Measurements from ENCODE around the gene ARHGAP15. TPM values are rescaled to one million over a fixed set of nuclear protein-coding genes. Genes with fewer than 3 reads are reported as not detected.

Gene ARHGAP15
- total and polyA plus RNA-seq, 2 experiments from 2014 or later: not detected

GRCh38 chr2:143442193-143442592 is 313.0 kb downstream of the ARHGAP15 start:
- H3K79me2 ChIP-seq (ENCODE audit: insufficient read depth): no peaks in the 10 kb centered on the region
- H3K36me3 ChIP-seq (ENCODE audit: low read depth): no peaks in the 10 kb centered on the region
- H3K4me2 ChIP-seq (ENCODE audit: unreplicated experiment): no peak overlapping the region
- no peaks in the 10 kb centered on the region for H3K4me1 ChIP-seq (ENCODE audit: insufficient read depth)
- in situ Hi-C loops (cut with MboI): no loop called here
- H2AFZ ChIP-seq: no peak overlapping the region
- H3K4me3 ChIP-seq: no peak overlapping the region
- no peaks in the 10 kb centered on the region for H3K9me2 ChIP-seq (ENCODE audit: insufficient read depth)
- H3K9me3 ChIP-seq (ENCODE audit: low read depth): no peaks in the 10 kb centered on the region
- WGBS, 2 experiments (ENCODE audit: low coverage in 1 of 2, low lambda C conversion rate in 2 of 2, missing lambda C conversion rate in 2 of 2): 94 to 97% methylated on average over 6 of the region's 6 CpGs
- TF ChIP-seq EZH2 (IDR thresholded peaks at IDR 0.05; ENCODE audit: insufficient read depth, poor library complexity, severe bottlenecking): no peak
- TF ChIP-seq EZH2phosphoT487 (IDR thresholded peaks at IDR 0.05; ENCODE audit: insufficient read depth, low read depth): no peak
- no peaks in the 10 kb centered on the region for H4K20me1 ChIP-seq (ENCODE audit: insufficient read depth)
- no peaks in the 10 kb centered on the region for H3K27me3 ChIP-seq (replicated peaks; ENCODE audit: insufficient read depth)
- no peak for DNase-seq
- H3K27ac ChIP-seq: no peak overlapping the region
- H3F3A ChIP-seq (ENCODE audit: insufficient read depth): no peaks in the 10 kb centered on the region
- H3K9ac ChIP-seq: no peak overlapping the region

GRCh38 chr2:143451642-143452281 is 322.5 kb downstream of the ARHGAP15 start:
- Histone ChIP-seq H3K9me2 (ENCODE audit: insufficient read depth) (no peaks in the 10 kb centered on the region), H2AFZ (no peak overlapping the region), H3K9ac (no peak overlapping the region), H4K20me1 (ENCODE audit: insufficient read depth) (no peaks in the 10 kb centered on the region), H3K9me3 (ENCODE audit: low read depth) (no peaks in the 10 kb centered on the region), H3K4me2 (ENCODE audit: unreplicated experiment) (no peak overlapping the region), H3K27me3 (replicated peaks; ENCODE audit: insufficient read depth) (no peaks in the 10 kb centered on the region), H3K4me3 (no peak overlapping the region), H3K27ac (no peak overlapping the region), H3K79me2 (ENCODE audit: insufficient read depth) (no peaks in the 10 kb centered on the region), H3K36me3 (ENCODE audit: low read depth) (no peaks in the 10 kb centered on the region), H3K4me1 (ENCODE audit: insufficient read depth) (peaks cover 17% of the 10 kb centered on the region), H3F3A (ENCODE audit: insufficient read depth) (no peaks in the 10 kb centered on the region)
- in situ Hi-C loops (cut with MboI): no loop called here
- 58 to 69% methylated on average over 4 of the region's 4 CpGs for WGBS, 2 experiments (ENCODE audit: low coverage in 1 of 2, low lambda C conversion rate in 2 of 2, missing lambda C conversion rate in 2 of 2)
- TF ChIP-seq EZH2phosphoT487 (IDR thresholded peaks at IDR 0.05; ENCODE audit: insufficient read depth, low read depth): no peak
- no peak for TF ChIP-seq EZH2 (IDR thresholded peaks at IDR 0.05; ENCODE audit: insufficient read depth, poor library complexity, severe bottlenecking)
- peak; percentile 35 for DNase-seq

- Histone ChIP-seq H3F3A (ENCODE audit: insufficient read depth) (no peaks in the 10 kb centered on the region), H3K4me1 (ENCODE audit: insufficient read depth) (peaks cover 17% of the 10 kb centered on the region), H3K9me2 (ENCODE audit: insufficient read depth) (no peaks in the 10 kb centered on the region), H3K4me3 (no peak overlapping the region), H3K79me2 (ENCODE audit: insufficient read depth) (no peaks in the 10 kb centered on the region), H3K4me2 (ENCODE audit: unreplicated experiment) (no peak overlapping the region), H2AFZ (no peak overlapping the region), H4K20me1 (ENCODE audit: insufficient read depth) (no peaks in the 10 kb centered on the region), H3K9ac (no peak overlapping the region), H3K36me3 (ENCODE audit: low read depth) (no peaks in the 10 kb centered on the region), H3K27ac (no peak overlapping the region), H3K27me3 (replicated peaks; ENCODE audit: insufficient read depth) (no peaks in the 10 kb centered on the region), H3K9me3 (ENCODE audit: low read depth) (no peaks in the 10 kb centered on the region)
- DNase-seq: no peak
- TF ChIP-seq EZH2phosphoT487 (IDR thresholded peaks at IDR 0.05; ENCODE audit: insufficient read depth, low read depth): no peak
- no peak for TF ChIP-seq EZH2 (IDR thresholded peaks at IDR 0.05; ENCODE audit: insufficient read depth, poor library complexity, severe bottlenecking)
- 70 to 72% methylated on average over 3 of the region's 3 CpGs for WGBS, 2 experiments (ENCODE audit: low coverage in 1 of 2, low lambda C conversion rate in 2 of 2, missing lambda C conversion rate in 2 of 2)
- in situ Hi-C loops (cut with MboI): no loop called here
These were observed 323.7 kb downstream of the ARHGAP15 start for GRCh38 chr2:143452817-143453451.

- H3K4me3 ChIP-seq: no peak overlapping the region
- 0 out of 2 replicates have a peak, but pooled peaks cover 5% of the 10 kb centered on the region for H3F3A ChIP-seq (ENCODE audit: insufficient read depth)
- no peaks in the 10 kb centered on the region for H3K27me3 ChIP-seq (replicated peaks; ENCODE audit: insufficient read depth)
- H3K27ac ChIP-seq: no peak overlapping the region
- no peak for DNase-seq
- peaks cover 23% of the 10 kb centered on the region for H3K4me1 ChIP-seq (ENCODE audit: insufficient read depth)
- H3K36me3 ChIP-seq (ENCODE audit: low read depth): no peaks in the 10 kb centered on the region
- no peaks in the 10 kb centered on the region for H3K9me3 ChIP-seq (ENCODE audit: low read depth)
- H3K9me2 ChIP-seq (ENCODE audit: insufficient read depth): no peaks in the 10 kb centered on the region
- in situ Hi-C loops (cut with MboI): no loop called here
- H3K9ac ChIP-seq: no peak overlapping the region
- no peak overlapping the region for H3K4me2 ChIP-seq (ENCODE audit: unreplicated experiment)
- TF ChIP-seq EZH2 (IDR thresholded peaks at IDR 0.05; ENCODE audit: insufficient read depth, poor library complexity, severe bottlenecking) (no peak), EZH2phosphoT487 (IDR thresholded peaks at IDR 0.05; ENCODE audit: insufficient read depth, low read depth) (no peak)
- no peaks in the 10 kb centered on the region for H3K79me2 ChIP-seq (ENCODE audit: insufficient read depth)
- WGBS, 2 experiments (ENCODE audit: low coverage in 1 of 2, low lambda C conversion rate in 2 of 2, missing lambda C conversion rate in 2 of 2): 92 to 95% methylated on average over 2 of the region's 2 CpGs
- no peak overlapping the region for H2AFZ ChIP-seq
- no peaks in the 10 kb centered on the region for H4K20me1 ChIP-seq (ENCODE audit: insufficient read depth)
These were observed 324.8 kb downstream of the ARHGAP15 start for GRCh38 chr2:143453981-143454511.
